ENCODE results near the gene ZNF536.

The ZNF536 gene

GRCh38 chr19:30371960-30372824 is at the start of gene ZNF536:
TSS of gene ZNF536 (plus strand) at chr19:30372384. CDS start at chr19:30443563, 71,179 bp downstream.
- no peak for FAIRE-seq

DNA sequence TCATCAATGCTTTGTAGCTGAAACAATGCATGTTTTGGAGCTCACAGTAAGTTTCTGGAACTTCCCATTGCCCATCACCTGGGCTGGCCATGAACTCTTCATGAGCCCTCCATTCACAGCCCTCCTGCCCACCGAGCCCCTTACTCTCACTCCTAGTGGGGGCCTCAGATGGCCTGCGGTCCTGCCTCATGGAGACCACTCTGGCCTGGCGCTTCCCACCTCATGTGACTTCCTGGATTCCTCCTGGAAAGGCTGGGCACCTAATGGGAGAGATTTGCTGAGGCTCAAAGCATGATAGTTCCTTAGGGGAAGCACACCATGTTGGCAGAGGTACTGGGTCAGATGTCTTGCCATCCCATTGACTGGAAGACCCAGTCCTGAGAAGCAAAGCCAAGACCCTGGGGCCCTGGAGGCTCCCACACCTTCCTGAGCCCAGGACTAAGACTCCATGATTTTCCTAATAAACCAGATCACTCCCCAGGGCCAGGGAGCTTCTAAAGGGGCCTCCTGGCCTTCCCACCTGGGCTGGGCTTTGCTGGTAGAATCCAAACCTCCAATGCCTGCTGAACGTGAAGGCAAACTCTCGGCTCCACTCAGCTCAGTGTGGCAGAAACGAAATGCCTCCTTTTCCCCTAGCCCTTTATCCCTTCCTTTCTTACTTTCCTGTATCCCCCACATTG is 49.4 kb upstream of the ZNF536 start:
- no peak for FAIRE-seq

DNA sequence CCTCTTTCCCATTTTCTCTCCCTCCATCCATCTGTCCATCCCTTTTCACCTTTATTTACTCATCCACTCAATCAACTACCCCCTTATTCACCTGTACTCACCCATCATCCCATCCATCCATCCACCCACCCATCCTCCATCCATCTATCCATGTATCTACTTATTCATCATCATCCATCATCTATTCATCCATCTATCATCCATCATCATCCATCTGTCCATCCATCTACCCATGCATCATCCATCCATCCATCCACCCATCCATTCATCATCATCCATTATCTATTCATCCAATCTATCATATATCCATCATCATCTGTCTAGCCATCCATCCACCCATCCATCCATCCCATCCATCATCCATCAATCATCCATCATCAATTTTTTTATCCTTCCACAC is 48.3 kb upstream of the ZNF536 start:
- FAIRE-seq = no peak

DNA sequence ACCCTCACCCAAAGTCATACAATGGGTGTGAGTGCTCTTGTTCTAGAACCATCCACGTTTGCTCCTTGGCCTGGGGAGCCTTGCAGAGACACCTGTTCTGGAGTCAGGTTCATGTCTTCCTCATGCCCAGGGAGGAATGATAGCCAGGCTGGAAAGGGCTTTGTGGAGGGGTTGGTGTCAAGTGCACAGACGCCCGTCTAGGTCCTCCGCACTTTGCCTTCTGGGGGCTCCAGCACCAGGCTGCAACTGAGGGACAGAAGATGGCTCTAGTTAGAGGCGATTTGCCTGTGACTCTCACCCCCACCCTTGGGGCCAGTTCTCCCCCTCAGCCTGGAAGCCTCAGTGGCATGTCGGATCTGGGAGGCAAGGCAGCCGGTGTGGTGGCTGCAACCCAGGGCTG is 47.2 kb upstream of the ZNF536 start:
- FAIRE-seq = no peak

- FAIRE-seq = no peak
These were observed 46.4 kb upstream of the ZNF536 start for GRCh38 chr19:30325676-30326392.

DNA sequence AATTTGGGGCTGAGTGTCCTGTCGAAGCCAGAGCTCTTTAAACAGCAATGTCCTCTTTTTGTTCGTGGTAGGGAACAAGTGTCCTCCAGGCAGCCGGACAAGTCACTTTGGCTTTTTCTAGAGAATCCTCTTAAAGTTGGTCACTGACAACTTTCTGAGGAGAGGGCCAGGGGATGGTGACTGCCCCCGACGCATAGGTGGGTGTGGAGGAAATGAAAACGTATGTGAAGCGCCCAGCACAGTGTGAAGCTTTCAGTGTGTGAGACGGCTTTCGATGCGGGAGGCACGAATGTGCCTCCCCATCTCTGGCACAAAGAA is 45.8 kb upstream of the ZNF536 start:
- FAIRE-seq = no peak

- no peak for FAIRE-seq
These were observed 44.9 kb upstream of the ZNF536 start for GRCh38 chr19:30327331-30327730.

- FAIRE-seq = no peak
These were observed 44.1 kb upstream of the ZNF536 start for GRCh38 chr19:30328096-30328495.

DNA sequence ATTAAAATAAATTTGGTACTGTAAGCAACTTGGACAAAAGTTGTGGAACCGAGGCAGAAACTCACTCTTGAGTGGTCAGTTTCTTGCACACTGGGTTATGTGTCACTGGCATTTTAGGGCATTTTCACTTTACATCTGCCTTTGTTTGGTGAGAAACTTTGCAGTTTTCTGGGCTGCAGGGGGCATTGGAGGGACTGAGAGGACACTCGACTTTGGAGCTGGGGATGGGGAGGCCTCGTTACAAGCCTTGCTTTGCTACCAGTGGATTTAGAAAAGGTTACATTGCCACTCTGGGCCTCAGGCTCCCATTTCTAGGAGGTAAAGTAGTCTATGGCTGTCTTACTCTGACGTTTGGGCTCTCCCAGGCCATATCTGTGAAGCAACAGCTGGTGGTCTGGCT is 41.9 kb upstream of the ZNF536 start:
- no peak for FAIRE-seq

- FAIRE-seq = no peak
These were observed 39.5 kb upstream of the ZNF536 start for GRCh38 chr19:30332445-30333234.

- no peak for FAIRE-seq
These were observed 38.7 kb upstream of the ZNF536 start for GRCh38 chr19:30333291-30334065.

- no peak for FAIRE-seq
These were observed 37.3 kb upstream of the ZNF536 start for GRCh38 chr19:30334841-30335240.

DNA sequence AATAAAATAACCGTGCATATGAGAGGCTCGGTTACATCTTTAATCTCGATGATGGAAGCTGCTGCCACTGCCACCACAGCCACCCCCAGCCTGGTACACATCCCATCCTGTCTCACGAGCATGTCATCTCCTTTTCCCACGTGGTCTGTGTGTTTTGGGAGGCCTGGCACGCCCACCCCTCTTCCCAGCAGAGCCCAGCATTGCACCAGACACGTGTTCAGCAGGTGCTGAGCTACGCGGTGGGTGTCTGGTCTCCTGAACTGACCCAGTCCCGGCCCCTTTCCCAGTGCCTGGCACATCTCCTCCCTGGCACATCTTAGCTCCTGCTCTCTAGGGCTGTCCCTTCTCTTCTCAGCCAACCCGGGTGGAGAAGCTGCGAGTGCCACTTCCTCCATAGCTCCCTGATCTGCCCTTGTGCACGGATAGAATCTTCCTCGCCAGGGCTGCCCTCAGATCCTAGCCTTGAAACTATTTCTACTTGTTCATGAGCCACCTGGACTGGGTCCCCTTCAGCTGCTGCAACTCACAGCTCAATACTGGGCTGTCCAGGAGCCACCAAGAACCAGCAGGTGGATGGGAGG is 36.8 kb upstream of the ZNF536 start:
- FAIRE-seq = no peak

GRCh38 chr19:30336290-30336689 is 35.9 kb upstream of the ZNF536 start:
- FAIRE-seq = no peak

DNA sequence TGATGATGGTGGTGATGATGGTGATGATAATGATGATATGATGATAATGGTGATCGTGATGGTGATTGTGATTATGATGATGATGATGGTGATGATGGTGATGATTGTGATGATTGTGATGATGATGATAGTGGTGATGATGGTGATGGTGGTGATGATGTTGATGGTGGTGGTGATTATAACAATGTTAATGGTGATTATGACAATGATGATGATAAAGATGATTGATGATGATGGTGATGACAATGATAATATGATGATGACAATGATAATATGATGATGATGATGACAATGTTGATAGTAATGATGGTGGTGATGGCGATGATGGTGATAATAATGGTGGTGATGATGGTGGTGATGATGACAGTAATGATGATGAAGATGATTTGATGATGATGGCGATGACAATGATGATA is 34.1 kb upstream of the ZNF536 start:
- no peak for FAIRE-seq

GRCh38 chr19:30338878-30339623 is 33.1 kb upstream of the ZNF536 start:
- no peak for FAIRE-seq

GRCh38 chr19:30339624-30340525 is 32.3 kb upstream of the ZNF536 start:
- no peak for FAIRE-seq

GRCh38 chr19:30340771-30341561 is 31.2 kb upstream of the ZNF536 start:
- FAIRE-seq = no peak

DNA sequence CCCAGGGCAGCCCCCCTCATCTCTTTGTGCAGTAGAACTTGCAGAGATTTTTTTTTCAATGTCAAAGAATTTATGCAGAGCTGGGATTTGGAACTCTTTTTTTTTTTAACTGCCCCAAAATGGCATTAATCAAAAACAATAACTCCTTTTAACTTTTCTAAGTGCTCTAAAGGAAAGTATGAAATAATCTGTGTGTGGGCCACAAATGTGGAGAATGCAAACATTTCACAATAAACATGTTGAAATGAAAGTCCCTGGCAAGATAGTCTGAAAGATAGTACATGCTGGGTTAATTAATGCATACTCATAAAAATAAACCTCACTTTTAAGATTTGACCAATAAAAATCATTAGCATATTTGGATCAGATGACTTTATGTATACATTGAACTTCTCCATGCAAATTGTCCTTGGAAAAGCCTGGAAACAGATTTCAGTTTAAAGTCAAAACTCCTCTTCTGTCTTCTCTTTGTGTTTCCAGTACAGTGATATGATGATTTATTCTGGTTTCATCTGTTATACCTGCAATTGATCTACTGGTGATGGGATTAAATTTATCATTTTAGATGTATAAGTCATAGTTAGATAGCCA is 30.5 kb upstream of the ZNF536 start:
- no peak for FAIRE-seq

Measured in A204.1 (cell line).